ENCODE results near the gene PFDN6.

- no peak for TF ChIP-seq YY1 (IDR thresholded peaks at IDR 0.05; ENCODE audit: insufficient read depth, insufficient read length)
- TF ChIP-seq ZNF274 (IDR thresholded peaks at IDR 0.05; ENCODE audit: low read depth, low read length): no peak
- no peak for TF ChIP-seq SUZ12 (IDR thresholded peaks at IDR 0.05; ENCODE audit: extremely low read depth, insufficient read depth, insufficient read length)
Measured at GRCh38 chr6:33290459-33290858, 1.1 kb downstream of the PFDN6 start.
